ENCODE measurements around the gene SLC35E2B. TPM values are rescaled to one million over a fixed set of nuclear protein-coding genes. Genes with fewer than 3 reads are reported as not detected.

Gene SLC35E2B
- total RNA-seq, 3 donors from 2014 or later, result 32.4 to 75.2 (median 73.8) TPM

DNA sequence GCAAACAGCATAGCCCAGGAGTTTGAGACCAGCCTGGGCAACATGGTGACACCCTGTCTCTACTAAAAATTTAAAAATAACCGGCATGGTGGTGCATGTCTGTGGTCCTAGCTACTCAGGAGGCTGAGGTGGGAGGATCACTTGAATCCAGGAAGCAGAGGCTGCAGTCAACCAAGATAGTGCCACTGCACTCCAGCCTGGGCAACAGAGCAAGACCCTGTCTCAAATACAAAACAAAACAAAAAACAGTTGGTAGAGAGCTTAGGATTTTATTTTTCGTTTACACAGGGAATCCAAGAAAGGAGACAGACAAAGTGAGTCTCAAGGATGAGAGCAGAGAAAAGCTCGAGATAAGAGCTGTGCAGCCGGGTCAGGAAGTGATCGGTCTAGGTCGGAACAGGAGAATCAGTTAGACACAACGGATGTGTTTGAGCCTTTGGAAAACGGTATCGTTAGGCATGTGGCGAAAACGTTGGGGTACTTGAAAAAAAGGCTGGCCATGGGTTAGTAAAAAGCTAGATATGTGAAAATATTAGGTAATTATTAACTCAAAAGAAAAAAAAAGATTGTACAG, 79.0 kb downstream of the SLC35E2B start:
- ATAC-seq (no peak), DNase-seq (no peak)
- intact Hi-C loops (cut with DNase I, micrococcal nuclease), result no loop called here
- Histone ChIP-seq H3K4me3 (no peak overlapping the region), H3K4me1 (ENCODE audit: low read depth) (peaks cover 23% of the 10 kb centered on the region), H3K9me3 (no peaks in the 10 kb centered on the region), H3K36me3 (ENCODE audit: low read depth) (no peaks in the 10 kb centered on the region)
- TF ChIP-seq, protein P1, sequence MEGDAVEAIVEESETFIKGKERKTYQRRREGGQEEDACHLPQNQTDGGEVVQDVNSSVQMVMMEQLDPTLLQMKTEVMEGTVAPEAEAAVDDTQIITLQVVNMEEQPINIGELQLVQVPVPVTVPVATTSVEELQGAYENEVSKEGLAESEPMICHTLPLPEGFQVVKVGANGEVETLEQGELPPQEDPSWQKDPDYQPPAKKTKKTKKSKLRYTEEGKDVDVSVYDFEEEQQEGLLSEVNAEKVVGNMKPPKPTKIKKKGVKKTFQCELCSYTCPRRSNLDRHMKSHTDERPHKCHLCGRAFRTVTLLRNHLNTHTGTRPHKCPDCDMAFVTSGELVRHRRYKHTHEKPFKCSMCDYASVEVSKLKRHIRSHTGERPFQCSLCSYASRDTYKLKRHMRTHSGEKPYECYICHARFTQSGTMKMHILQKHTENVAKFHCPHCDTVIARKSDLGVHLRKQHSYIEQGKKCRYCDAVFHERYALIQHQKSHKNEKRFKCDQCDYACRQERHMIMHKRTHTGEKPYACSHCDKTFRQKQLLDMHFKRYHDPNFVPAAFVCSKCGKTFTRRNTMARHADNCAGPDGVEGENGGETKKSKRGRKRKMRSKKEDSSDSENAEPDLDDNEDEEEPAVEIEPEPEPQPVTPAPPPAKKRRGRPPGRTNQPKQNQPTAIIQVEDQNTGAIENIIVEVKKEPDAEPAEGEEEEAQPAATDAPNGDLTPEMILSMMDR (IDR thresholded peaks at IDR 0.05), result no peak

DNA sequence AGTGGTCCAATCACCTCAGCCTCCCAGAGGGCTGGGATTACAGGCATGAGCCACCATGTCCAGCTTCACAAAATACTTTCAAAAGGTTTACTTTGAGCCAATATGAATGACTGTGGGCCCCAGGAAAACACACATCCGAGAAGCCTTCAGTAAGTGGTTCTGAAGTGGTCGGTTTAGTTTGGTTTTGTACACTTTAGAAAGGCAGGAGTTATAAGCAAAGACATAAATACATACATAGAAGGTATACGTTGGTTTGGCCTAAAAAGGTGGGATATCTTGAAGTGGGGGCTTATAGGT, 80.5 kb downstream of the SLC35E2B start:
- no peak for DNase-seq
- no peaks in the 10 kb centered on the region for H3K9me3 ChIP-seq
- intact Hi-C loops (cut with DNase I, micrococcal nuclease), result no loop called here
- no peak for ATAC-seq
- H3K36me3 ChIP-seq (ENCODE audit: low read depth), result no peaks in the 10 kb centered on the region
- peaks cover 20% of the 10 kb centered on the region for H3K4me1 ChIP-seq (ENCODE audit: low read depth)
- H3K4me3 ChIP-seq, result no peak overlapping the region
- TF ChIP-seq, protein P1 (IDR thresholded peaks at IDR 0.05), result no peak

DNA sequence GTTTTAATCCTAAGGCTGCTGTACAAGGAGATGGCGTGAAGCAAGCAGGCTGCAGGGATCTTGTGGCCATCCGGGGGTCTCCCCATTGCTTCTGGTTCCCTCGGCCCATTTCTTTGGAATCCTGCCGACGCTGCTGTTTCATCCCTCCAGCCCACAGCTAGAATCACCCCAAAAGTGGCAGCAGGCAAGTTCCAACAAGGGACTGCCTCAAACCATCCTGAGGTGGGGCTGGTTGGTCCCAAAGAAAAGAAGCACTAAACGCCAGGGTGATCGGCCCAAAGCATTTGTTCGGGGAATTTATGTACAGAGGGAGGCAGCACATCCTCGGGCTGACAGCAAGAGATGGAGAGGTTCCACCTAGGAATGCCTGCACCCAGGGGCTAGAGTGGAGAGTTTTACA, 81.8 kb downstream of the SLC35E2B start:
- no peak for ATAC-seq
- peak in 1 of 3 donors; percentile 24 for DNase-seq
- Histone ChIP-seq H3K4me3 (no peak overlapping the region), H3K36me3 (ENCODE audit: low read depth) (no peaks in the 10 kb centered on the region), H3K9me3 (no peaks in the 10 kb centered on the region), H3K4me1 (ENCODE audit: low read depth) (peaks cover 11% of the 10 kb centered on the region)
- TF ChIP-seq, protein P1 (IDR thresholded peaks at IDR 0.05), result no peak
- intact Hi-C loops (cut with DNase I, micrococcal nuclease), result no loop called here

DNA sequence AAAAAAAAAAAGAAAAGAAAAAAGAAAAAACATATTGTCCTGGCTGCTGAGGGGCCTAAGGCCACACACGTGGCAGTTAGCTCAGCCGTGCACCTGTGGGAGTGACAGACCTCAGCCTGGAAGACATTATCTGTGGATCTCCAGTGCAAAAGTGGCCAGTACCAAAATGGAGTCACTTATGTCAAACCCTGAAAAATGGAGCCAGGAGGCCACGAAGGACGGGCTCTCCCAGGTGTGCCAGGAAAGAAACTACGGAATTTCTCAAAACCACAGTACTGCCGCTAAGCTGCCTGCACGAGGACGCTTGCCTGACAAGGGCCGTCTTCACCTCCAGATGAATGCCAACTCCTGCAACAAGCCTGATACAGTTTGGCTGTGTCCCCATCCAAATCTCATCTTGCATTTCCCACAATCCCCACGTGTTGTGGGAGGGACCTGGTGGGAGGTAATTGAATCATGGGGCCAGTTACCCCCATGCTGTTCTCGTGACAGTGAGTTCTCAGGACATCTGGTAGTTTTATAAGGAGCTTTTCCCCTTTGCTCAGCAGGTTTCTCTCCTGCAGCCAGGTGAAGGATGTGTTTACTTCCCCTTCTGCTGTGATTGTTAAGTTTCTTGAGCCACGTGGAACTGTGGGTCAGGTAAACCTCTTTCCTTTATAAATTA, 82.6 kb downstream of the SLC35E2B start:
- no peak for ATAC-seq
- no peak overlapping the region for H3K4me3 ChIP-seq
- intact Hi-C loops (cut with DNase I, micrococcal nuclease), result no loop called here
- no peaks in the 10 kb centered on the region for H3K9me3 ChIP-seq
- no peaks in the 10 kb centered on the region for H3K36me3 ChIP-seq (ENCODE audit: low read depth)
- peak in 1 of 3 donors; percentile 12 for DNase-seq
- TF ChIP-seq, protein P1 (IDR thresholded peaks at IDR 0.05), result no peak
- H3K4me1 ChIP-seq (ENCODE audit: low read depth), result peaks cover 11% of the 10 kb centered on the region

Other genes with a start within 250 kb of the SLC35E2B start
- 1 to 10 TPM in 1 of 3 donors, under 1 TPM in 2; 0.35 to 1.4 (median 0.55) TPM for gene ATAD3C, start 243.1 kb downstream of the SLC35E2B start, total RNA-seq
- 10 to 100 TPM; 22.8 to 30.9 (median 25.4) TPM for gene ATAD3B, start 221.0 kb downstream of the SLC35E2B start, total RNA-seq
- gene ATAD3A, start 180.6 kb downstream of the SLC35E2B start, total RNA-seq, result 10 to 100 TPM; 18.8 to 35.1 (median 20.8) TPM
- 10 to 100 TPM in 1 of 3 donors, 1 to 10 TPM in 1, not detected in 1; 1.5 to 12.2 TPM for gene TMEM240, start 152.2 kb downstream of the SLC35E2B start, total RNA-seq
- 100 to 1,000 TPM; 117 to 123 (median 120) TPM for gene SSU72, start 117.9 kb downstream of the SLC35E2B start, total RNA-seq
- 1 to 10 TPM; 1.2 to 3.2 (median 3.1) TPM for gene FNDC10, start 92.7 kb downstream of the SLC35E2B start, total RNA-seq
- 100 to 1,000 TPM in 2 of 3 donors, 10 to 100 TPM in 1; 67.8 to 118 (median 109) TPM for gene MIB2, start 77.3 kb downstream of the SLC35E2B start, total RNA-seq
- gene MMP23B, start 60.6 kb downstream of the SLC35E2B start, total RNA-seq, result 1 to 10 TPM; 7.2 to 8.7 (median 7.4) TPM
- gene CDK11B, start 33.8 kb downstream of the SLC35E2B start, total RNA-seq, result 10 to 100 TPM; 31.9 to 45.6 (median 36.8) TPM
- 10 to 100 TPM; 67.1 to 91.0 (median 83.5) TPM for gene CDK11A, start 31.6 kb upstream of the SLC35E2B start, total RNA-seq
- 100 to 1,000 TPM; 116 to 160 (median 129) TPM for gene NADK, start 85.7 kb upstream of the SLC35E2B start, total RNA-seq
- 100 to 1,000 TPM; 314 to 329 (median 318) TPM for gene GNB1, start 198.3 kb upstream of the SLC35E2B start, total RNA-seq
- 1 to 10 TPM in 1 of 3 donors, under 1 TPM in 2; 0.32 to 1.2 (median 0.43) TPM for gene CALML6, start 222.5 kb upstream of the SLC35E2B start, total RNA-seq
- gene TMEM52, start 226.5 kb upstream of the SLC35E2B start, total RNA-seq, result 1 to 10 TPM; 1.8 to 4.0 (median 3.0) TPM

Measured in mucosa of descending colon (tissue), 3 donors.